HG02588 (cell line): ENCODE data around the gene MARVELD2.
A peak's percentile ranks its signal among the peaks of the same experiment; 100 is the strongest.
"Not testable (repeated sequence)": the region's sequence is repeated elsewhere in the genome, so short reads cannot be mapped to it uniquely, and the experiment has no call there.

Experiments
- ATAC-seq: cut with Tn5 transposase; IDR thresholded peaks from one replicate; pipeline ENCODE4 v1.9.1; 2021; ENCODE audit warnings: mild to moderate bottlenecking, moderate library complexity; ENCODE audit not compliant: unreplicated experiment

The MARVELD2 gene, protein sequence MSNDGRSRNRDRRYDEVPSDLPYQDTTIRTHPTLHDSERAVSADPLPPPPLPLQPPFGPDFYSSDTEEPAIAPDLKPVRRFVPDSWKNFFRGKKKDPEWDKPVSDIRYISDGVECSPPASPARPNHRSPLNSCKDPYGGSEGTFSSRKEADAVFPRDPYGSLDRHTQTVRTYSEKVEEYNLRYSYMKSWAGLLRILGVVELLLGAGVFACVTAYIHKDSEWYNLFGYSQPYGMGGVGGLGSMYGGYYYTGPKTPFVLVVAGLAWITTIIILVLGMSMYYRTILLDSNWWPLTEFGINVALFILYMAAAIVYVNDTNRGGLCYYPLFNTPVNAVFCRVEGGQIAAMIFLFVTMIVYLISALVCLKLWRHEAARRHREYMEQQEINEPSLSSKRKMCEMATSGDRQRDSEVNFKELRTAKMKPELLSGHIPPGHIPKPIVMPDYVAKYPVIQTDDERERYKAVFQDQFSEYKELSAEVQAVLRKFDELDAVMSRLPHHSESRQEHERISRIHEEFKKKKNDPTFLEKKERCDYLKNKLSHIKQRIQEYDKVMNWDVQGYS

DNA sequence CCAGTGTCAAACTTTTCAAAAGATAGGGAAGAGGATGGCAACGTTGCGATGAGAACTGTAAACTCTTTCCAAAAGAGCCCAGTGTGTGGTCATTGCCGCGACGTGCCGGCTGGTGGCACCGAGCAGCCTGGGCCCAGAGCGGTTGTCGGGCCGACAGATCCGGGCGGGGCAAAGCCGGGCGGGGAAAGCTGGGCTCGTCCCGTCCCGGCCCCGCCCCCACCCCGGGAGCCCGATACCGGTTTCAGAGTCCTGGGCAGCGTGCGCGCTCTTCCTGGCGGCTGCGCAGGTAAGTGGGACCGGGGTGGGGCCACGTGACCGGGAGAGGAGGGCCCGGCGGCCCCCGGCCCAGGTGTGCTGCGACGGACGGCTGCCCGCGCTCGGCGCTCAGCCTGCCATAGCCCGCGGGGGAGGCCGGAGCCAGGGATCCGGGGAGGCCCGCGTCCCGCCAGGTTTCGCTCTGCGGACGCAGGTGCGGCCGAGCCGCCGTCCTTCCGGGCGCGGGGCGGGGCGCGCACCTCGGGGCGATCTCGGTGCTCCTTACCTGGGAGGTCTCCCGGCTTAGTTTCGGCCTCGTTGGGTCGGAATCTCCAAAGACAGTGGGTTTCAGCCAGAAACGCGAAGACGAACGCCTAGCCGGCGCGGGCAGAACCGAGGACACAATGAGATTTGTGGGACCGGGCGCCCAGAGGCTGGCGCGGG lies at the start of gene MARVELD2:
Gene MARVELD2 (plus strand): TSS at position 232 of the 699 bp plus-strand sequence. CDS start 4,270 bp downstream, outside the sequence.
- peak; percentile 62 for ATAC-seq

DNA sequence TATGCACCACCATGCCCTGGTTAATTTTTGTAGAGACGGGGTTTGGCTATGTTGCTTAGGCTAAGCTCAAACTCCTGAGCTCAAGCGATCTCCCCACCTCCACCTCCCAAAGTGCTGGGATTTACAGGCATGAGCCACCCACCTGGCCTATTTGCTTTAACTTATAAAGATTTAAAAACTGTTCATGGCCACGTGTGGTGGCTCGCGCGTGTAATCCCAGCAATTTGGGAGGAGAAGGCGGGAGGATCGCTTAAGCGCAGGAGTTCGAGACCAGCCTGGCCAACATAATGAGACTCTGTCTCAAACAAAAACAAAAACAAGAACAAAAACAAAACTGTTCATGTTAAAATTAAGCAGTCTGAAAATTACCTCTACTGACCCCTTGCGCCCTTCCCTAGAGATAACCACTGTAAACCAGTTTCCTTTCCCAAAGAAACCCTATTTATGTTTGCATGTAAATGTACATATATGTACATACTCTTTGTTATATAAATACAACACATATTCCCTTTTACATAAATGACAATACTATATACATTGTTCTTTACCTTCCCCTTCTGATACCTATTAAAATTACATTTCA lies 47.1 kb upstream of the MARVELD2 start:
- ATAC-seq = no peak

DNA sequence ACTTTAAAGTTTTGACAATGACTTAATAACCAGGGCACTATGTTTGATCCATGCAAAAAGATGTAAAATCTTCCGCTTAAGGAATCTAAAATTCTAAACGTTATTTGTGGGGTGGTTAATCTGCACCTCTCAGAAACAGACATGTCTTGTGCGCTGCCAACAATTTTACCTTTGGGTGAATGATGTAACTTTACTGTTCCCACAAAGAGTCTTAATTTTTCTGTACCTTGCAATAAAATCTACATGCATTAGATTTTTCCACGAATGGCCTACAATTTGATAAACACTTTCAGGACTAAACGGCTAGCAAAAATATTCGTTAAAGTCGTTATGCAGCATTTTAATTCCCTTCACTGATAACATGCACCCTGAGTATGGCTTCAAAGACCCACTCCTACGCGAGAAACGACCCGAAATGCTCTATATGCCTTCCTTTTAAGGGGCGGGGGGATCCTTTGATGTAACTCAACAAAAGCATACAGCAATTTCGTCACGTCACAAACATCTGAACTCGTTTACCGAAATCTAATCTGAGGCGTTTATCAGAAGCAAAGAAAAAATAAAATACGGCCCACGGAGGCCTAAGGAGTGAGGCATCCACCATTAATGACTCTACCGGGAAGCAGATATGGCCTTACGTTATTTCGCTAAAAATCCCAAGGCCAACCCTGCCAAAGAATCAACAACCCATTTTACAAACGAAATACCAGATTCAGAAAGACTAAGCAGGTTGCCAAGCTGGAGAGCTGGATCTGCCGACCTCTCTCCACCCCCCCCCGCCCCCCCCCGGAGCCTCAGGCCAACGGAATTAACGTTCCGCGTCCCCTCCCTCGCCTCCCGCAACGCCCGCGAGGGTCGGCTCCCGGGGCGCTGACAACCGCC lies 46.2 kb upstream of the MARVELD2 start:
- ATAC-seq = no peak

GRCh38 chr5:69369340-69370121 lies 45.4 kb upstream of the MARVELD2 start, which contains the start of the genes AK6, RAD17 and TAF9:
AK6 (minus strand) TSS chr5:69369520; CDS start chr5:69369490, 30 bp downstream.
RAD17 (plus strand) TSS chr5:69369818; CDS start chr5:69372209, 2,391 bp downstream.
TAF9 (minus strand) TSS chr5:69369520; CDS start chr5:69365737, 3,783 bp downstream.
- ATAC-seq = peak; percentile 95

GRCh38 chr5:69370335-69370734 lies 44.6 kb upstream of the MARVELD2 start:
- ATAC-seq = not testable (repeated sequence)

GRCh38 chr5:69372394-69372793 lies 42.5 kb upstream of the MARVELD2 start:
- ATAC-seq = no peak

GRCh38 chr5:69374911-69375446 lies 39.9 kb upstream of the MARVELD2 start:
- peak; percentile 71 for ATAC-seq

DNA sequence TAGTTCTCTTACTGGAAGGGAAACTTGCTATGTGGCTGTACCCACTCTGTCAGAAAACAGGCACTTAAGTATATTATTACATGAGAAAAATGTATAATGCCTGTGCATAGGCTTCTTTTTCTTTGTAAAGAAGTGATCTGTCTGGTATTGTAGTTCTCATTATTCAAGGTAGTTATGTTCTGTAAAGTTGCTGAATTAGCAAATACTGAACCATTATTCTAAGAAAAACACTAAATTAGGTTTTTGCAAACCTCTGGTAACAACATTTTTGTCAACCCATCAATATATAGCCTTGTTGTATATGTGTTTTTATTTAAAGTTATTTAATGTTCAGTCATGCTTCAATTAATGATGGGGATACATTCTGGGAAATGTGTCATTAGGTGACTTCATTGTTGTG lies 36.5 kb upstream of the MARVELD2 start:
- ATAC-seq = no peak

DNA sequence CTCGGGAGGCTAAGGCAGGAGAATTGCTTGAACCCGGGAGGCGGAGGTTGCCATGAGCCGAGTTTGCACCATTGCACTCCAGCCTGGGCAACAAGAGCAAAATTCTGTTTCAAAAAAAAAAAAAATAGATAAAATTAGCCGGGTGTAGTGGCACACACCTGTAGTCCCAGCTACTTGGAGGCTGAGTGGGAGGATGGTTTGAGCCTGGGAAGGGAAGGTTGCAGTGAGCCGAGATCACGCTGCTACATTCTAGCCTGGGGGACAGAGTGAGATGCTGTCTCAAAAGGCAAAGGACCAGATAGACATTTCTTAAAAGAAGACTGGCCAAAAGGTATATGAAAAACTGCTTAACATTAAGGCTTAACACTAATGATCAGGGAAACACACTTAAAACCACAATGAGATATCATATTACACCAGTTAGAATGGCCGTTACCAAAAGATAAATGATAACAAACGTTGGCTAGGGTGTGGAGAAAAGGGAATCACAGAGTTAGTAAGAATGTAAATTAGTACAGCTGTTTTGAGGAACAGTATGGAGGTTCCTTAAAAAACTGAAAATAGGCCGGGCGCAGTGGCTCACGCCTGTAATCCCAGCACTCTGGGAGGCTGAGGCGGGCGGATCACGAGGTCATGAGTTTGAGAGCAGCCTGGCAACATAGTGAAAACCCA lies 10.1 kb upstream of the MARVELD2 start:
- ATAC-seq = no peak

DNA sequence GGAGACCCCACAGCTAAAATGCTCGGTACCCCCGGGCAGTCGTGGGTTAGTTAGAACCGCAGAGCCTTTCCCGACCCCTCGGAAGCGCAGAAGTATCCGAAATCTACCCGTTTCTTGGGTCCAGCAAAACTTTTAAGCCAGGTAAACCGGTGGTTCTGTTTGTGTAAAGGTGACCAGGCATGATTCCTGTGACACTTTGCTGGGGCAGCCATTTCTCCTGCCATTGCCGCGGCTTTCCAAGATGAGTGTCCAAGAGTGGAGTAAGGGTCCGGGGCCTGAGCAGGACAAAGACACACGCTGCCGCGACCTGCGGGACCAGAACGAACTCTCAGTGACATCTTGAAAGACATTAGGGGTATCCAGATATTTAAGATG lies 655 bp downstream of the MARVELD2 start:
- no peak for ATAC-seq

DNA sequence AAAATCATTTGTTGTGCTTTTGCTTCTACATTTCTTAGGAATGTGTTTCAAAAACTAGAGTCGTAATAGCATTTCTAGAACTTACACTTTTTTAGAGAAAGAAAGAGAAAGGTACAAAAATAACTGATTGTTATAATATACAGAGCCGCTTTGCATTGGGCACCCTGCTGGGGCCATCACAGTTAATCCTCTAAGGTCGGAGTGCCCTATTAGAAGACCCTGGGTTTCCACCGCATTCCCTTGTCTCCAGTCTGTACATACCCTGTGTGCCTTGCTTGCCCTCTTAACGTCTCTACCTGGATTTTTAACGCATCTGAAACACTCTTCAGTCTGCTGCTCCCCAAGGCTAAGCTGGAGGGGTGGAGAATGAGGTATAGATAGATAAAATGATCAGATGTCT lies 1.3 kb downstream of the MARVELD2 start:
- ATAC-seq = no peak

- no peak for ATAC-seq
These were observed 1.8 kb downstream of the MARVELD2 start for GRCh38 chr5:69416699-69417098.

GRCh38 chr5:69418554-69418953 lies 3.6 kb downstream of the MARVELD2 start:
- no peak for ATAC-seq

DNA sequence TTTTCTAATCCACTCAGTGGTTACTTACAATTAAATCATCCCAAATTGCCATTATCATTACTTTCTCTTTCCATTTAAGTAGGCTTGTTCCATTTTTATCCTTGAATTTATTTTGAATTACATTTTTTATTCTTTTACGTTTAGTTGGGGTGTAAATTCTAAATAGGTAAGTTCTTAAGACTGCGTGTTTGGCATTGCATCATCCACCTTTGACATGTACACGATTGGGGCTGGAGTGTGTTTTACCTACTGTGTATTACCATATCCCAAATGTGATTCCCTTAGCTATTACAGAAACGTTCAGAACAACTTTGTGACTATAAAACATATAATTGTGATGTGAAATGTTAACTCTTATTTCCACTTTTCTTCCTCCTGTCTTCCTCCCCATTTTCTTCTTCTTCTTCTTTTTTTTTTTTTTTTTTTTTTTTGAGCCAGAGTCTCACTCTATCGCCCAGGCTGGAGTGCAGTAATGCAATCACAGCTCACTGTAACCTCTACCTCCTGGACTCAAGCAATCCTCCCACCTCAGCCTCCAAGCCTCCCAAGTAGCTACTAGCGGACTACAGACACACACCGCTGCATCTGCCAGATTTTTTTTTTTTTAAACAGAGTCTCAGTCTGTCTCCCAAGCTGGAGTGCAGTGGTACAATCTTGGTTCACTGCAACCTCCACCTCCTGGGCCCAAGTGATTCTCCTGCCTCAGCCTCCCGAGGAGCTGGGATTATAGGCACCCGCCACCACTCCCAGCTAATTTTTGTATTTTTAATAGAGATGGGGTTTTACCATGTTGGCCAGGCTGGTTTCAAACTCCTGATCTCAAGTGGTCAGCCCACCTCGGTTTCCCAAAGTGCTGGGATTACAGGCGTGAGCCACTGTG lies 16.7 kb downstream of the MARVELD2 start:
- no peak for ATAC-seq

DNA sequence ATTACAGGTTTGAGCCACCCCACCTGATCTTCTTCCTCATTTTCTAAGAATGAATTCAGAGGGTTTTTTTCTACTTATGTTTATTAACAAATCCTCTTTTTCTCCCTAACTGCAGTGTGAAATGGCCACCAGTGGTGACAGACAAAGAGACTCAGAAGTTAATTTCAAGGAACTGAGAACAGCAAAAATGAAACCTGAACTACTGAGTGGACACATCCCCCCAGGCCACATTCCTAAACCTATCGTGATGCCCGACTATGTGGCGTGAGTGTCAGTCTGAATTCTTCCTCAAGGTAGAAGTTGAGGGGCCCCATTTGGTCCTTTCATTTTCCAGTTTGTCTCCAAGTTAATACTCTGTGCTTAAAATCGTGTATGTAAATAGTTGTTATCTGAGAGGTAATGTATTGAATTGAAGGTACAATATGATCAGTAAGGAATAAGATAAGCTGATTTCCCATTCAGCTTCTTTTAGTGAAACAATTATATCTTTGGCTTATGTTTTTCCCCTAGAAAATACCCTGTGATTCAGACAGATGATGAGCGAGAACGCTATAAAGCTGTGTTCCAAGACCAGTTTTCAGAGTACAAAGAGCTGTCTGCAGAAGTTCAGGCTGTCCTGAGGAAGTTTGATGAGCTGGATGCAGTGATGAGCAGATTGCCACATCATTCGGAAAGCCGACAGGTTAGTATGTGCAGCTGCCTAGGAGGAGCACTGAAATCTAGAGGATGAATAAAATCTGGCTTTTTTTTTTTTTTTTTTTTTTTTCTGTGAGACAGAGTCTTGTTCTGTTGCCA lies 17.7 kb downstream of the MARVELD2 start:
- ATAC-seq = peak; percentile 80

DNA sequence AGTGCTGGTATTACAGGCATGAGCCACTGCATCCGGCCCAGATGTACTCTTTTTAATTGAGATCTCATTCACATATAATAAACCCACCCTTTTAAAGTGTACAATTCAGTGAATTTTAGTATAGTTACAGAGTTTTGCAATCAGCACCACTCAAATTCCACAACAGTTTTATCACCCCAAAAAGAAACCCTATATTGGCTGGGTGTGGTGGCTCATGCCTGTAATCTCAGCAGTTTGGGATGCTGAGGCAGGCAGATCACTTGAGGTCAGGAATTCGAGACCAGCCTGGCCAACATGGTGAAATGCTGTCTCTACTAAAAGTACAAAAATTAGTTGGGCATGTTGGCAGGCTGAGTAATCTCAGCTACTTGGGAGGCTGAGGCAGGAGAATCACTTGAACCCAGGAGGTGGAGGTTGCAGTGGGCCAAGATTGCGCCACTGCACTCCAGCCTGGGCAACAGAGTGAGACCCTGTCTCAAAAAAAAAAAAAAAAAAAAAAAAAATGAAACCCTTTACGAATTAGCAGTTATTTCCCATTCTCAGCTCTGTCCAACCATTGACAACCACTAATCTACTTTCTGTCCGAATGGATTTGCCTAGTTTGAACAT lies 20.5 kb downstream of the MARVELD2 start:
- not testable (repeated sequence) for ATAC-seq
